C4-2B (cell line): ENCODE data around the gene DTNA.

Experiments used
- ZFX ChIP-seq: fragments of 450-650 bp; IDR thresholded peaks from 2 replicates; pipeline ENCODE4 v1.6.1; 2017
- TF ChIP-seq, protein P1 (sequence below): fragments of 450-650 bp; conservative IDR thresholded peaks from 2 replicates; pipeline ENCODE4 v1.5.1; 2017; ENCODE audit warnings: mild to moderate bottlenecking

DNA sequence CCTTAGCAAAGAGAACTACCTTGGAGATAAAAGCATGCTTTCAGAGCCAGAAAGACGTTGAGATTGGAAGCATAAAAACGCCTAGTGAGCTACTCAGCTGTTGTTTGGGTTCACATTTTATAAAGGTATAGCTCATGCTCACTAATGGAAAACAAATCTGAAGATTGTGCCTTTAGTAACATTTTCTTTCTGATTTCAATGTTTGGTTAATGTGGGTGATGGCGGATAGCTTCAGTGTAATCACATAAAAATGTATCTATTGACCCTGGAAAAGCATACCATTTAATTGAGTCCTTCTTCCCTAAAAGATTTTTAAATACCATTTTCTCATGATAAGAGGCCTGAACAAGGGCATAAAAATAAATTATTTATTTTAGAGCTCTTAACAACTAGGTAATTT lies 73.4 kb downstream of the DTNA start:
- TF ChIP-seq, protein P1, sequence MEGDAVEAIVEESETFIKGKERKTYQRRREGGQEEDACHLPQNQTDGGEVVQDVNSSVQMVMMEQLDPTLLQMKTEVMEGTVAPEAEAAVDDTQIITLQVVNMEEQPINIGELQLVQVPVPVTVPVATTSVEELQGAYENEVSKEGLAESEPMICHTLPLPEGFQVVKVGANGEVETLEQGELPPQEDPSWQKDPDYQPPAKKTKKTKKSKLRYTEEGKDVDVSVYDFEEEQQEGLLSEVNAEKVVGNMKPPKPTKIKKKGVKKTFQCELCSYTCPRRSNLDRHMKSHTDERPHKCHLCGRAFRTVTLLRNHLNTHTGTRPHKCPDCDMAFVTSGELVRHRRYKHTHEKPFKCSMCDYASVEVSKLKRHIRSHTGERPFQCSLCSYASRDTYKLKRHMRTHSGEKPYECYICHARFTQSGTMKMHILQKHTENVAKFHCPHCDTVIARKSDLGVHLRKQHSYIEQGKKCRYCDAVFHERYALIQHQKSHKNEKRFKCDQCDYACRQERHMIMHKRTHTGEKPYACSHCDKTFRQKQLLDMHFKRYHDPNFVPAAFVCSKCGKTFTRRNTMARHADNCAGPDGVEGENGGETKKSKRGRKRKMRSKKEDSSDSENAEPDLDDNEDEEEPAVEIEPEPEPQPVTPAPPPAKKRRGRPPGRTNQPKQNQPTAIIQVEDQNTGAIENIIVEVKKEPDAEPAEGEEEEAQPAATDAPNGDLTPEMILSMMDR, result no peak
- TF ChIP-seq ZFX, result no peak
